Colonic mucosa (tissue), 4 donors: ENCODE measurements around the gene ENPP6. TPM values are rescaled to one million over a fixed set of nuclear protein-coding genes. Genes with fewer than 3 reads are reported as not detected.

Experiments used
- DNase-seq: peaks from one replicate; pipeline ENCODE4 v3.0.0-alpha.2; 2020
- H3K27ac ChIP-seq: fragments of 200-600 bp; one replicate; pipeline ENCODE4 v1.8.0; 2021
- H3K27me3 ChIP-seq: fragments of 200-600 bp; one replicate; pipeline ENCODE4 v1.8.0; 2021
- H3K36me3 ChIP-seq: fragments of 200-600 bp; one replicate; pipeline ENCODE4 v1.8.0; 2021
- H3K4me1 ChIP-seq: fragments of 200-600 bp; one replicate; pipeline ENCODE4 v1.8.0; 2021; ENCODE audit warnings: mild to moderate bottlenecking
- H3K4me3 ChIP-seq: fragments of 200-600 bp; one replicate; pipeline ENCODE4 v1.8.0; 2021
- H3K9ac ChIP-seq, 2 donors: one replicate each; pipeline ENCODE4 v1.7.0; 2013; ENCODE audit warnings: control low read depth in 2 of 2, low read depth in 2 of 2, low read length in 2 of 2
- H3K9me3 ChIP-seq: fragments of 200-600 bp; one replicate; pipeline ENCODE4 v1.8.0; 2021
- CTCF ChIP-seq: fragments of 200-600 bp; IDR thresholded peaks from one replicate; pipeline ENCODE4 v1.8.0; 2022; ENCODE audit warnings: antibody characterized with exemption, mild to moderate bottlenecking
- intact Hi-C: fragments of 100-400 bp; cut with DNase I; formaldehyde crosslinking; loops from one replicate; pipeline ENCODE4 v1.14.1; 2022
- total RNA-seq, 2 donors: library from RNA; stranded (reverse); fragmentation: NEBNext Ultra II Directional in 1 of 2; extraction: Animal tissue kit (Norgen Biotek cat#: 25700) in 1 of 2; gene quantifications; one replicate each; pipeline ENCODE4 v1.2.1, GENCODE V29; 2021
- donor health status: healthy.
- donor health status: DM: no; HTN: no; CAD: no.
- donor health status: DM: no; HTN: no; CAD: no.

Gene ENPP6
- total RNA-seq, 2 donors from 2014 or later, result 0.27 to 0.53 TPM

DNA sequence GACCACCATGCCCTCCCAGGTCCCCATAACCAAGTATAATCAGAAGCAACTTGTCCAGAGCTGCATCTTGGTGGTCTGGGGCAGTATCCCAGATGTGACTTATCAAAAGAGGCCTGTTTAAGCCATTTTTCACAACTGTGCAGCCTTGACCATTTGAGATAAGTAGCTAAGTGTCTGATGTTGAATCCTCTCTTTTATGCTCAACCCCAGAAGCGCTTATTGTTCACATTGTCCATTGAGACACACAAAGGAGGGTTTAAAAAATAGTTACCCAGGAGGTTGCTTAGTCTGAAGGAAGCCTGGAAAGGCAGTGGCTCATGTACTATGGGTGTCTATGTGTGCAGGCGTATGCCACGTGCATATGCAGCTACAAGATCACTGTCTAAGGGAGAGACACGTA lies 27.0 kb downstream of the ENPP6 start:
- no peaks in the 10 kb centered on the region for H3K9me3 ChIP-seq
- no peak for DNase-seq
- TF ChIP-seq CTCF, result no peak
- no peaks in the 10 kb centered on the region for H3K36me3 ChIP-seq
- H3K4me3 ChIP-seq, result no peak overlapping the region
- no peak overlapping the region for H3K9ac ChIP-seq
- intact Hi-C loops, result no loop called here
- no peak overlapping the region for H3K27ac ChIP-seq
- H3K4me1 ChIP-seq, result no peaks in the 10 kb centered on the region
- no peaks in the 10 kb centered on the region for H3K27me3 ChIP-seq

DNA sequence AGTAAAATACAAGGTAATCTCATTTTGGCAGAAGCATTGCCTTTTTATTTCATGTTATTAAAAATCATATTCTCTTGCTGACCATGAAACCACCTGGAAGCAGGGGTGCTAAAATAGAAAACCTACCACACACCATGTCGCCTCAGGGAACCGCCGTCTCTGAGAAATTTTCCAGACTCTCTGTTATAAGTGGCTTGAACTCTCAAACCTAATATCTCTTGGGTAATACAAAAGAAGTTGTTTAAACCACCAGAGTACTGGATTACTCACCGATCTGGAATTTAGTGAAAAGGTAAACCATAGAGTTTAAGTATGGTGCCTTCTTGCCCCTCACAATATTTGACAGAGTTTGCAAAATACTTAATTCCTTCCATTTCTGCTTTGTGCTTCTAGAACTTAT lies 27.7 kb downstream of the ENPP6 start:
- H3K27ac ChIP-seq, result no peak overlapping the region
- no peak overlapping the region for H3K4me3 ChIP-seq
- H3K4me1 ChIP-seq, result no peaks in the 10 kb centered on the region
- H3K9ac ChIP-seq, result no peak overlapping the region
- TF ChIP-seq CTCF, result no peak
- intact Hi-C loops, result no loop called here
- H3K9me3 ChIP-seq, result no peaks in the 10 kb centered on the region
- DNase-seq, result no peak
- no peaks in the 10 kb centered on the region for H3K36me3 ChIP-seq
- H3K27me3 ChIP-seq, result no peaks in the 10 kb centered on the region

DNA sequence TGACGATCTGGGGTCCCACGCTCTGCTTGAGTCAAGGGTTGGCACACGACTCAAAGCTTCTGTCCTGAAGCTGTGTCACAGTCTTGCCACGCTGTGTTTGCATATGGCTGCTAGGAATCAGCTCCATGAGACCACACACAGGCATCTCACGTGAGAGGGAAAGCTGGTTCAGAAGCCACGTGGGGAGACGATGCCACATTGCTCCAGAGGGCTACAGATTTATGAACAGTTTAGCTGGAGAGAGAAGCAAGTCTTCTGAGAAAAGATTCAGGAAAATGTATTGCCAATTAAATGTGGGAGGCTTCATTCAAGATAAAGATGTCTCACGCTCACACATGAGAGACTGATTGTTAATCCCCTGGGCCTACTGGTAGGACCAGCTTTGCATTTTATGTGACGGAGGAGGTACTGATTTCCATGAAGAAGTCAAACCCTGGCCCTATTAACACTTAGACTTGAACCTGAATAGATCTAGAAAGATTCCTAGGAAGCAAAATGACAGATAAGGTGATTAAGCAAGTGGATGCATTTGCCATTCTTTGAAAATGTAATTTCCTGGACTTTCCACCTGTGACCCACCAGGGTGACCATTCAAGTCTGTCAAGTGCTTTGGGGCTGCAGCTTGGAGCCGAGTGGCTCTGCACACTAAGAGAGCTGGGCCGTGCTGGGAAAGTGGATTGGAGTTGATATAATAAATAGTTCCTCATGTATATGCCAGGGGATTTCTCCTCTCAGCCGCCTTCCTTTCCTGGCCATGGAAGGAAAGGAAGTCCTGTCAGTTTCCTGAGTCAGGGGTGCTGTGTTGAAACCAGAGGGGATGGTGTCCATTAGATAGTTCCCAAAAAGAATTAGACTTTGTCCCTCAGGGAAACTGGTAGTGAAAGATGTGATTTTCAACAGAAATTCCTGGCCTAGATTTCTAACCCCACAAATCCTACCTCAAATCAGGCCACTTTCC lies 29.0 kb downstream of the ENPP6 start:
- H3K36me3 ChIP-seq, result no peaks in the 10 kb centered on the region
- no peak for TF ChIP-seq CTCF
- no peak overlapping the region for H3K27ac ChIP-seq
- intact Hi-C loops, result no loop called here
- H3K4me3 ChIP-seq, result no peak overlapping the region
- no peaks in the 10 kb centered on the region for H3K9me3 ChIP-seq
- no peak for DNase-seq
- H3K9ac ChIP-seq, result no peak overlapping the region
- no peaks in the 10 kb centered on the region for H3K4me1 ChIP-seq
- no peaks in the 10 kb centered on the region for H3K27me3 ChIP-seq

GRCh38 chr4:184177271-184177670 lies 40.4 kb downstream of the ENPP6 start:
- Histone ChIP-seq H3K27ac (no peak overlapping the region), H3K9me3 (no peaks in the 10 kb centered on the region), H3K27me3 (no peaks in the 10 kb centered on the region), H3K4me3 (no peak overlapping the region), H3K36me3 (no peaks in the 10 kb centered on the region), H3K4me1 (no peaks in the 10 kb centered on the region), H3K9ac (no peak overlapping the region)
- DNase-seq, result no peak
- intact Hi-C loops, result loop anchor here (10.0 kb wide), 1 partner anchor 68 kb away; no protein-coding TSS in a partner anchor
- TF ChIP-seq CTCF, result no peak

- DNase-seq, result no peak
- Histone ChIP-seq H3K36me3 (no peaks in the 10 kb centered on the region), H3K9ac (no peak overlapping the region), H3K27me3 (no peaks in the 10 kb centered on the region), H3K4me3 (no peak overlapping the region), H3K4me1 (no peaks in the 10 kb centered on the region), H3K9me3 (no peaks in the 10 kb centered on the region), H3K27ac (no peak overlapping the region)
- no peak for TF ChIP-seq CTCF
- intact Hi-C loops, result loop anchor here (10.0 kb wide), 1 partner anchor 70 kb away; no protein-coding TSS in a partner anchor
These were observed 42.8 kb downstream of the ENPP6 start for GRCh38 chr4:184174571-184175488.
